A673 (cell line): ENCODE results near the gene PCBP3. TPM values are rescaled to one million over a fixed set of nuclear protein-coding genes. Genes with fewer than 3 reads are reported as not detected.

Experiments
- BruUV-seq: library from RNA; stranded (reverse); fragments of 400-500 nt; replicated peaks from 2 replicates; lab custom pipeline; 2021; lab: Mats Ljungman, UMichigan
- CTCF ChIA-PET: fragments of 300-600 bp; sonication (Branson Sonifier 250); formaldehyde crosslinking; loops from one replicate; lab custom pipeline; 2022; ENCODE audit warnings: antibody characterized with exemption; lab: Charles Lee
- POLR2A ChIA-PET: fragments of 300-600 bp; sonication (Branson Sonifier 250); formaldehyde crosslinking; loops from one replicate; lab custom pipeline; 2022; ENCODE audit warnings: antibody characterized with exemption; ENCODE audit not compliant: low non-redundant PET; lab: Charles Lee
- DNase-seq: peaks from one replicate; pipeline ENCODE4 v3.0.0-alpha.2; 2015; ENCODE audit warnings: low spot score
- H3K27ac ChIP-seq: fragments of 200-600 bp; sonication (generic); 2 replicates; pipeline ENCODE4 v1.5.1; 2016; ENCODE audit warnings: mixed run types, low read depth, mild to moderate bottlenecking, mixed read lengths, antibody characterized with exemption, low read length; ENCODE audit not compliant: poor library complexity, severe bottlenecking
- H3K27me3 ChIP-seq: fragments of 200-600 bp; sonication (generic); replicated peaks from 2 replicates; pipeline ENCODE4 v1.6.1; 2017; ENCODE audit warnings: mixed run types, low read depth, mild to moderate bottlenecking, mixed read lengths, antibody characterized with exemption, low read length; ENCODE audit not compliant: insufficient read depth, poor library complexity
- H3K36me3 ChIP-seq: fragments of 200-600 bp; sonication (generic); 2 replicates; pipeline ENCODE4 v1.6.1; 2016; ENCODE audit warnings: mixed run types, mild to moderate bottlenecking, mixed read lengths, antibody characterized with exemption, low read length; ENCODE audit not compliant: insufficient read depth, poor library complexity, severe bottlenecking
- H3K4me1 ChIP-seq: fragments of 200-600 bp; sonication (generic); 2 replicates; pipeline ENCODE4 v1.6.1; 2017; ENCODE audit warnings: mixed run types, mild to moderate bottlenecking, mixed read lengths, antibody characterized with exemption, low read length; ENCODE audit not compliant: insufficient read depth, poor library complexity, severe bottlenecking
- H3K4me3 ChIP-seq: fragments of 200-600 bp; sonication (generic); 2 replicates; pipeline ENCODE4 v1.5.1; 2016; ENCODE audit warnings: low read depth, mixed run types, mild to moderate bottlenecking, mixed read lengths, low read length; ENCODE audit not compliant: poor library complexity, severe bottlenecking
- H3K9me3 ChIP-seq: fragments of 200-600 bp; sonication (generic); 2 replicates; pipeline ENCODE4 v1.6.1; 2016; ENCODE audit warnings: mixed run types, low read depth, mild to moderate bottlenecking, mixed read lengths, antibody characterized with exemption, low read length; ENCODE audit not compliant: poor library complexity, severe bottlenecking
- EZH2 ChIP-seq: fragments of 200-600 bp; sonication (generic); IDR thresholded peaks from 2 replicates; pipeline ENCODE4 v1.6.1; 2017; ENCODE audit warnings: borderline replicate concordance, low read depth, mild to moderate bottlenecking, mixed read lengths, antibody characterized with exemption, low read length; ENCODE audit not compliant: poor library complexity, severe bottlenecking
- intact Hi-C: fragments of 100-400 bp; cut with micrococcal nuclease; formaldehyde crosslinking; loops from one replicate; pipeline ENCODE4 v1.10.0; 2022; ENCODE audit not compliant: unreplicated experiment
- total RNA-seq: library from RNA; stranded (reverse); gene quantifications from 2 replicates; pipeline ENCODE4 v1.2.3, GENCODE V29; 2021
- TF ChIP-seq, protein P1 (sequence below): fragments of 300-800, 200-600 bp; sonication (generic); conservative IDR thresholded peaks from 2 replicates; pipeline ENCODE4 v1.5.1; 2017; ENCODE audit warnings: low read depth, mild to moderate bottlenecking, antibody characterized with exemption, low read length, moderate library complexity, mixed read lengths

Gene PCBP3
- total RNA-seq, 1 experiment from 2014 or later = 25.6 TPM

DNA sequence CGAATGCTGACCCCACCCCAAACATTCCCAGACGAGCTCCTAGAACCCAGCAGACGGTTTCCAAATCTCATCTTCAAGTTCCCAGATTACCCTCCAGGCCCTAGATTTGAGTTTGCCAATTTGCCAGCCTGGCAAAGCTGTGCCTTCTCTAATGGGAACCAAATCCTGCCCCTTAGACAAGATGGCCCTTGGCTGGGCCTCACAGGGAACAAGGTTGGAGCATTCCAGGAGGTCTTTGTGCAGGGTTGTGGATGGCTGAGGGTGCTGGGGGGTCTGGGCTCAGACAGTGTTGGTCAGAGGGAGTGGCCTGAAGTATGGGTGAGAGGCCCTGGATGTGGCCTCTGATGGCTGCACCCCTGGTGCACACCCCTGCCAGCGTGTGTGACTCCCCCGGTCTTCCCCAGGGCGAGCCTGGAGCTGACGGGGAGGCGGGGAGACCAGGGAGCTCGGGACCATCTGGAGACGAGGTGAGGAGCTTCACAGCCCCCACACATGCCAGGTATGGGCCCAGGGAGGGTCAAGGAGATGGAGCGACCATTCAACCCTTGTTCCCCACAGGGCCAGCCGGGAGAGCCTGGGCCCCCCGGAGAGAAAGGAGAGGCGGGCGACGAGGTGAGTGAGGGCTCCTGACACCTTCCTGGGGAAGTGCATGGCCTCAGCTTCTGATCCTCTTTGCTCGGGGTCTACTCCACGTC, 348.2 kb downstream of the PCBP3 start:
- BruUV-seq = no TSS peak
- no peaks in the 10 kb centered on the region for H3K9me3 ChIP-seq
- no peaks in the 10 kb centered on the region for H3K27me3 ChIP-seq
- ChIA-PET CTCF (no interaction called here), POLR2A (no interaction called here)
- no peak overlapping the region for H3K4me3 ChIP-seq
- no peaks in the 10 kb centered on the region for H3K4me1 ChIP-seq
- DNase-seq = no peak
- intact Hi-C loops = no loop called here
- TF ChIP-seq, protein P1, sequence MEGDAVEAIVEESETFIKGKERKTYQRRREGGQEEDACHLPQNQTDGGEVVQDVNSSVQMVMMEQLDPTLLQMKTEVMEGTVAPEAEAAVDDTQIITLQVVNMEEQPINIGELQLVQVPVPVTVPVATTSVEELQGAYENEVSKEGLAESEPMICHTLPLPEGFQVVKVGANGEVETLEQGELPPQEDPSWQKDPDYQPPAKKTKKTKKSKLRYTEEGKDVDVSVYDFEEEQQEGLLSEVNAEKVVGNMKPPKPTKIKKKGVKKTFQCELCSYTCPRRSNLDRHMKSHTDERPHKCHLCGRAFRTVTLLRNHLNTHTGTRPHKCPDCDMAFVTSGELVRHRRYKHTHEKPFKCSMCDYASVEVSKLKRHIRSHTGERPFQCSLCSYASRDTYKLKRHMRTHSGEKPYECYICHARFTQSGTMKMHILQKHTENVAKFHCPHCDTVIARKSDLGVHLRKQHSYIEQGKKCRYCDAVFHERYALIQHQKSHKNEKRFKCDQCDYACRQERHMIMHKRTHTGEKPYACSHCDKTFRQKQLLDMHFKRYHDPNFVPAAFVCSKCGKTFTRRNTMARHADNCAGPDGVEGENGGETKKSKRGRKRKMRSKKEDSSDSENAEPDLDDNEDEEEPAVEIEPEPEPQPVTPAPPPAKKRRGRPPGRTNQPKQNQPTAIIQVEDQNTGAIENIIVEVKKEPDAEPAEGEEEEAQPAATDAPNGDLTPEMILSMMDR = no peak
- TF ChIP-seq EZH2 = no peak
- no peaks in the 10 kb centered on the region for H3K36me3 ChIP-seq
- no peak overlapping the region for H3K27ac ChIP-seq

Other genes starting within 250 kb of the PCBP3 start
- 3.3 and 5.0 TPM in 2 replicates for gene COL18A1, start 238.6 kb upstream of the PCBP3 start, total RNA-seq
- 59.6 and 72.1 TPM in 2 replicates for gene SLC19A1, start 101.3 kb upstream of the PCBP3 start, total RNA-seq